Measurements from ENCODE around the gene CSNK1A1. TPM values are rescaled to one million over a fixed set of nuclear protein-coding genes. Genes with fewer than 3 reads are reported as not detected.

Gene CSNK1A1
- total RNA-seq, 3 donors from 2014 or later, result 151 to 350 (median 287) TPM

DNA sequence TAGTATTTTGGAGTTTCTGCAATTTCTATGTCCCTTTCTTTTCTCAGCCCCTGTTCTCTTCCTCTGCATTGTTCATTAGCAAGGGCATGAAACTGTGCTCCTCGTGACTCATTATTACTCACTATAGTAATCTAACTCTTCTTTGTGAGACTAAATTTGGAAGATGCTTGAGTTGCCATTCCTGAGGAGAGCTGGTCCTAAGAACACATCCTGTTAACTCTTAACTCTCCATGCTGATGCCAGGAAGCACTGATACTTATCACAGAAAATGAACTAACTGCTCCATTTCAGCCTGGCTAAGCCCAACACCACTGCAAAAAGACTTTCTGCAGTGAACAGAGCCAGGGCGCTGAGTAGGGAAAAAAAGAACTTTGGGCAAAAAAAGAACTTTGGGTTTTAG is 10.6 kb upstream of the CSNK1A1 start:
- Histone ChIP-seq H3K27me3 (no peaks in the 10 kb centered on the region), H3K9me3 (no peaks in the 10 kb centered on the region), H3K4me3 (no peak overlapping the region), H3K36me3 (no peaks in the 10 kb centered on the region), H3K4me1 (peaks cover 3 to 8% of the 10 kb centered on the region in 2 donors), H3K27ac (peak overlapping the region; percentile 81 to 82)
- intact Hi-C loops (cut with DNase I; ENCODE audit: low total_unique reads), result loop anchor here (5.0 to 10.0 kb wide), 2 partner anchors 120 to 197 kb away; no protein-coding TSS in a partner anchor
- DNase-seq (ENCODE audit: low spot score in 2 of 2), result no peak
- TF ChIP-seq POLR2AphosphoS5 (IDR thresholded peaks at IDR 0.05), result peak in 1 of 3 donors; percentile 52
- TF ChIP-seq, protein P1, sequence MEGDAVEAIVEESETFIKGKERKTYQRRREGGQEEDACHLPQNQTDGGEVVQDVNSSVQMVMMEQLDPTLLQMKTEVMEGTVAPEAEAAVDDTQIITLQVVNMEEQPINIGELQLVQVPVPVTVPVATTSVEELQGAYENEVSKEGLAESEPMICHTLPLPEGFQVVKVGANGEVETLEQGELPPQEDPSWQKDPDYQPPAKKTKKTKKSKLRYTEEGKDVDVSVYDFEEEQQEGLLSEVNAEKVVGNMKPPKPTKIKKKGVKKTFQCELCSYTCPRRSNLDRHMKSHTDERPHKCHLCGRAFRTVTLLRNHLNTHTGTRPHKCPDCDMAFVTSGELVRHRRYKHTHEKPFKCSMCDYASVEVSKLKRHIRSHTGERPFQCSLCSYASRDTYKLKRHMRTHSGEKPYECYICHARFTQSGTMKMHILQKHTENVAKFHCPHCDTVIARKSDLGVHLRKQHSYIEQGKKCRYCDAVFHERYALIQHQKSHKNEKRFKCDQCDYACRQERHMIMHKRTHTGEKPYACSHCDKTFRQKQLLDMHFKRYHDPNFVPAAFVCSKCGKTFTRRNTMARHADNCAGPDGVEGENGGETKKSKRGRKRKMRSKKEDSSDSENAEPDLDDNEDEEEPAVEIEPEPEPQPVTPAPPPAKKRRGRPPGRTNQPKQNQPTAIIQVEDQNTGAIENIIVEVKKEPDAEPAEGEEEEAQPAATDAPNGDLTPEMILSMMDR (IDR thresholded peaks at IDR 0.05), result no peak
- no peak for TF ChIP-seq POLR2A (IDR thresholded peaks at IDR 0.05)

DNA sequence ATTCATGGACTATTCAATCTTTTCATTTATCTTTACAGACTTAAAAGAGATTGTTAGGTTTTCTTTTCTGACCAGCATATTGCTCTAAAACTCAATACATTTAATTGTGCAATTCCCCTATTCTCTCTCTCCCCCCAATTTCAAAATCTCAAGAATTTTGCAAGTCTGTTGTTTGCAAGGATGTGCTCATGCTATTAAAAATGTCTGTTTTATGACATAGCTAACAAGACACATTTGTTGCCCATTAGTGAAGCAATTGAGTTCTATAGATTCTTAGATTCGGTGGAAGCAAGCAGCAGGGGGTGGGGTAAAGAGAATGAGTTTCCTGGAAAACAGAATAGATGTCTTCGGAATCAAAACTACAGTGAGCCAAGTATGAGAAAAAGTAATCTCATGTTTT is 8.5 kb upstream of the CSNK1A1 start:
- Histone ChIP-seq H3K36me3 (no peaks in the 10 kb centered on the region), H3K27ac (no peak overlapping the region), H3K9me3 (no peaks in the 10 kb centered on the region), H3K4me1 (peaks cover 3 to 8% of the 10 kb centered on the region in 2 donors), H3K4me3 (no peak overlapping the region), H3K27me3 (no peaks in the 10 kb centered on the region)
- DNase-seq (ENCODE audit: low spot score in 2 of 2), result no peak
- TF ChIP-seq POLR2AphosphoS5 (IDR thresholded peaks at IDR 0.05) (no peak), POLR2A (IDR thresholded peaks at IDR 0.05) (no peak)
- TF ChIP-seq, protein P1 (IDR thresholded peaks at IDR 0.05), result no peak
- intact Hi-C loops (cut with DNase I; ENCODE audit: low total_unique reads), result loop anchor here (5.0 to 10.0 kb wide), 2 partner anchors 117 to 195 kb away; no protein-coding TSS in a partner anchor

DNA sequence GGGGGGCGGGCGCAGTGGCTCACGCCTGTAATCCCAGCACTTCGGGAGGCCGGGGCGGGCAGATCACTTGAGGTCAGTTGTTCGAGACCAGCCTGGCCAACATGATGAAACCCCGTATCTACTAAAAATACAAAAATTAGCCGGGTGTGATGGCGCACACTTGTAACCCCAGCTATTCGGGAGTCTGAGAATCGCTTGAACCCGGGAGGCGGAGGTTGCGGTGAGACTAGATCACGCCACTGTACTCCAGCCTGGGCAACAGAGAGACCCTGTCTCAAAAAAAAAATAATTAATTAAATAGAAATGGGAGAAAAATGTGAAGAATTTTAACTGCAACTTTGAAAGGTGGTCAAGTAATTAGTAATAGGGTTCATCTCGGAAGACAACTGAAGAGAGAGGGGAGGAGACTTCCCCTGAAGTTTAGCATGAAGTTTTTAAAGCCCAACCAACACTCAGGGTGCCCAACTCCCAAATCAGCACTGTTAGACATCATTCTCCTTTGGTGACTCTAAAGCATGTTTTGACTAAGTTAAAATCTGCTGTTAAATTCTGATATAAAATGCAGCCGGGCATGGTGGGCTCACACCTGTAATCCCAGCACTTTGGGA is 1.4 kb upstream of the CSNK1A1 start:
- Histone ChIP-seq H3K27ac (no peak overlapping the region), H3K4me3 (no peak overlapping the region)

DNA sequence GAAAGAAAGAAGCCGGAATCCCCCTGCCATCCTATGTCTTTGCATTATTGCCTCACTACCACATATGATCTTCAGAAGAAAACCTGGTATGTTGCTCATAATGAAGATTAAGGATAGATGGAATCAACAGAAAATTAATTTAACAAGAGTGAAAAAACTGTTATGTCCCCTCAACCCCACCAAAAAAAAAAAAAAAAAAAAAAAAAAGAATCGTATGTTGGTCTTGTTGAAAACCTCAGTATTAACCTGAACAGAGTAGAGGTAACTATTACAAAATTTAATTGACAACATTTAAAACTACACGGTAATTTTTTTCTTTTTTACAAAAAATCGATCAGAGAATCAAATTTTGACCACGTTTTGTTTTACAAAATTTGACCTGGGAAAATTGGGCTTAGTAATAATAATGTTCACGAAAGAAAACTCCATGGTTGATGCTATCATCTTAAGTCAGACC is 827 bp upstream of the CSNK1A1 start:
- H3K36me3 ChIP-seq, result no peaks in the 10 kb centered on the region
- H3K9me3 ChIP-seq, result no peaks in the 10 kb centered on the region
- no peaks in the 10 kb centered on the region for H3K4me1 ChIP-seq
- peak overlapping the region; percentile 97 to 99 for H3K27ac ChIP-seq
- TF ChIP-seq, protein P1 (IDR thresholded peaks at IDR 0.05), result peak in 1 of 3 donors; percentile 25
- TF ChIP-seq POLR2A (IDR thresholded peaks at IDR 0.05), result no peak
- TF ChIP-seq POLR2AphosphoS5 (IDR thresholded peaks at IDR 0.05), result no peak
- H3K4me3 ChIP-seq, result peak overlapping the region; percentile 62 to 99 (median 87)
- DNase-seq (ENCODE audit: low spot score in 2 of 2), result no peak
- H3K27me3 ChIP-seq, result no peaks in the 10 kb centered on the region
- intact Hi-C loops (cut with DNase I; ENCODE audit: low total_unique reads), result loop anchor here (5.0 kb wide), 1 partner anchor 170 kb away; no protein-coding TSS in a partner anchor

More for the DNA sequence above, 1.4 kb upstream of the CSNK1A1 start:
- intact Hi-C loops (cut with DNase I; ENCODE audit: low total_unique reads), result loop anchor here (5.0 kb wide), 1 partner anchor 170 kb away; no protein-coding TSS in a partner anchor
- DNase-seq (ENCODE audit: low spot score in 2 of 2), result no peak
- H3K36me3 ChIP-seq, result no peaks in the 10 kb centered on the region
- H3K9me3 ChIP-seq, result no peaks in the 10 kb centered on the region
- TF ChIP-seq POLR2A (IDR thresholded peaks at IDR 0.05) (no peak), POLR2AphosphoS5 (IDR thresholded peaks at IDR 0.05) (no peak)
- TF ChIP-seq, protein P1 (IDR thresholded peaks at IDR 0.05), result no peak
- no peaks in the 10 kb centered on the region for H3K4me1 ChIP-seq
- H3K27me3 ChIP-seq, result no peaks in the 10 kb centered on the region

DNA sequence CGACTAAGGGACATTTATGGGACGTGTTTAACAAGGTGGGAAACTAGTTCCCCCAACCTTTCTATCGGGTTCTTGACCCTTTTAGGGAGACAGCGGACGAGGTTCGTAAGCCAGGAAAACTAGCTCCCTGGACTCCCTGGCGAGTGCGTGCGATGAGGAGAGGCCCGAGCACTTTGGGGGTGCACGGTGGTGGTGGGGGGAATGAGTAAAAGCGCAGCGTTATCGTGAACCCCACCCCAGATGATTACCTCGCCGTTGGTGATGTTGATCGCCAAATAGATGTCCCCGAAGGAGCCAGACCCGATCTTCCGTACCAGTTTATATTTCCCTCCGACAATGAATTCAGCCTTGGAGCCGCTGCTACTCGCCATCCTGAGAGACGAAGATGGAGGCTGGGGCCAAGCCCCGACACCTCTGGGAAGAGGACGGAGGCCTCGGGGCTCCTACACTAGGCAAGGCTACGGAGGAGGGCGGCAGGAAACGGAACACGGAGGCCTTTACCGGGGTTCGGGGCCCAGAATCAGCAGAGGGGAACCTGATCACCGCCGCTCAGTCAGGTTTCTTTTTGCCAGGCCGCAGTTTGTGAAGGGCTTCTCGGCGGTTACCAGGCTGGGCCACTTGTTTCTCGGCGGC is 529 bp downstream of the CSNK1A1 start:
- Histone ChIP-seq H3K36me3 (no peaks in the 10 kb centered on the region), H3K9me3 (no peaks in the 10 kb centered on the region), H3K4me3 (peak overlapping the region; percentile 62 to 99 (median 87)), H3K4me1 (no peaks in the 10 kb centered on the region), H3K27ac (peak overlapping the region; percentile 97 to 99), H3K27me3 (no peaks in the 10 kb centered on the region)
- intact Hi-C loops (cut with DNase I; ENCODE audit: low total_unique reads), result loop anchor here (5.0 kb wide), 1 partner anchor 168 kb away; no protein-coding TSS in a partner anchor
- TF ChIP-seq, protein P1 (IDR thresholded peaks at IDR 0.05), result no peak
- TF ChIP-seq POLR2AphosphoS5 (IDR thresholded peaks at IDR 0.05) (no peak), POLR2A (IDR thresholded peaks at IDR 0.05) (no peak)
- no peak for DNase-seq (ENCODE audit: low spot score in 2 of 2)
